ENCODE measurements around the gene CHD9NB.
"Not testable (repeated sequence)": the region's sequence is repeated elsewhere in the genome, so short reads cannot be mapped to it uniquely, and the experiment has no call there.

CHD9NB gene

DNA sequence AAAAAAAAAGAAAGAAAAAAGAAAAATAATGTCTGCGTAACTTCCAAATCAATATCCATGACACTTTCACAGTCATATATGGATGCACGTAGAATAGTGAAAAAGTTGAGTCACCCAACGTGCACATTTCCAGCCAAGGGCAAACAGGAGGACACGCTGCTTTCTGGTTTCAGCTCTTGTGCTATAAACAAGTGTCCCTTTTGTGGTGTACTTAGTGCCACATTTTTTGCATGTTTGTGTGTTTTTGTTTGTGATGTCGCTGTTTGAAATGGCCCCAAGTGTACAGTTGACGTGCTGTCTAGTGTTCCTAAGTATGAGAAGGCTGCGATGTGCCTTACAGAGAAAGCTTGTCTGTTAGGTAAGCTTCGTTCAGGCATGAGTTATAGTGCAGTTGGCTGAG lies 5.0 kb upstream of the CHD9NB start:
- H3K36me3 Mint-ChIP-seq (ENCODE audit: low read depth) = peaks cover 24% of the 10 kb centered on the region

GRCh38 chr16:53056392-53056881 lies 3.7 kb upstream of the CHD9NB start:
- H3K4me3 Mint-ChIP-seq = no peak overlapping the region
- H3K36me3 Mint-ChIP-seq (ENCODE audit: low read depth) = peaks cover 24% of the 10 kb centered on the region
- H3K27me3 Mint-ChIP-seq = no peaks in the 10 kb centered on the region
- peaks cover 59% of the 10 kb centered on the region for H3K4me1 Mint-ChIP-seq (ENCODE audit: low read depth)
- H3K27ac Mint-ChIP-seq = peak overlapping the region; percentile 92
- intact Hi-C loops (cut with micrococcal nuclease) = no loop called here
- H3K9me3 Mint-ChIP-seq = no peaks in the 10 kb centered on the region

More for the DNA sequence above, 5.0 kb upstream of the CHD9NB start:
- intact Hi-C loops (cut with micrococcal nuclease) = no loop called here
- H3K4me3 Mint-ChIP-seq = no peak overlapping the region
- no peaks in the 10 kb centered on the region for H3K9me3 Mint-ChIP-seq
- peaks cover 66% of the 10 kb centered on the region for H3K4me1 Mint-ChIP-seq (ENCODE audit: low read depth)
- no peak overlapping the region for H3K27ac Mint-ChIP-seq
- H3K27me3 Mint-ChIP-seq = no peaks in the 10 kb centered on the region

GRCh38 chr16:53055541-53056391 lies 3.1 kb upstream of the CHD9NB start:
- Mint-ChIP-seq H3K4me3 (peak overlapping the region; percentile 95), H3K36me3 (ENCODE audit: low read depth) (peaks cover 24% of the 10 kb centered on the region), H3K9me3 (no peaks in the 10 kb centered on the region), H3K27me3 (no peaks in the 10 kb centered on the region), H3K4me1 (ENCODE audit: low read depth) (peaks cover 52% of the 10 kb centered on the region), H3K27ac (peak overlapping the region; percentile 92)
- intact Hi-C loops (cut with micrococcal nuclease) = loop anchor here (1.0 to 2.0 kb wide), 3 partner anchors 35 to 151 kb away; no protein-coding TSS in a partner anchor

GRCh38 chr16:53054670-53055485 lies 2.2 kb upstream of the CHD9NB start, which contains the start of gene CHD9:
Gene CHD9 (plus strand): TSS chr16:53054991. CDS start chr16:53156090, 101,099 bp downstream.
- H3K9me3 Mint-ChIP-seq = no peaks in the 10 kb centered on the region
- H3K4me1 Mint-ChIP-seq (ENCODE audit: low read depth) = peaks cover 52% of the 10 kb centered on the region
- H3K4me3 Mint-ChIP-seq = peak within 1 kb of the TSS; percentile 95

GRCh38 chr16:53053967-53054669 lies 1.4 kb upstream of the CHD9NB start:
- Mint-ChIP-seq H3K9me3 (no peaks in the 10 kb centered on the region), H3K4me3 (peak overlapping the region; percentile 95), H3K27ac (peak overlapping the region; percentile 92), H3K36me3 (ENCODE audit: low read depth) (peaks cover 22% of the 10 kb centered on the region), H3K27me3 (no peaks in the 10 kb centered on the region), H3K4me1 (ENCODE audit: low read depth) (peaks cover 48% of the 10 kb centered on the region)
- intact Hi-C loops (cut with micrococcal nuclease) = loop anchor here (1.0 to 2.0 kb wide), 3 partner anchors 37 to 153 kb away; no protein-coding TSS in a partner anchor

More at GRCh38 chr16:53054670-53055485, 2.2 kb upstream of the CHD9NB start, which contains the start of gene CHD9:
- Mint-ChIP-seq H3K36me3 (ENCODE audit: low read depth) (peaks cover 24% of the 10 kb centered on the region), H3K27me3 (no peaks in the 10 kb centered on the region), H3K27ac (peak within 1 kb of the TSS; percentile 92)
- intact Hi-C loops (cut with micrococcal nuclease) = loop anchor here (1.0 to 2.0 kb wide), 4 partner anchors 36 to 152 kb away; no protein-coding TSS in a partner anchor

- H3K9me3 Mint-ChIP-seq; H3K4me3 Mint-ChIP-seq; H3K27me3 Mint-ChIP-seq; intact Hi-C loops (cut with micrococcal nuclease); H3K27ac Mint-ChIP-seq: not testable (repeated sequence)
- H3K36me3 Mint-ChIP-seq (ENCODE audit: low read depth) = peaks cover 10% of the 10 kb centered on the region
- H3K4me1 Mint-ChIP-seq (ENCODE audit: low read depth) = peaks cover 37% of the 10 kb centered on the region
Observed at GRCh38 chr16:53051255-53051654, 1.4 kb downstream of the CHD9NB start.

DNA sequence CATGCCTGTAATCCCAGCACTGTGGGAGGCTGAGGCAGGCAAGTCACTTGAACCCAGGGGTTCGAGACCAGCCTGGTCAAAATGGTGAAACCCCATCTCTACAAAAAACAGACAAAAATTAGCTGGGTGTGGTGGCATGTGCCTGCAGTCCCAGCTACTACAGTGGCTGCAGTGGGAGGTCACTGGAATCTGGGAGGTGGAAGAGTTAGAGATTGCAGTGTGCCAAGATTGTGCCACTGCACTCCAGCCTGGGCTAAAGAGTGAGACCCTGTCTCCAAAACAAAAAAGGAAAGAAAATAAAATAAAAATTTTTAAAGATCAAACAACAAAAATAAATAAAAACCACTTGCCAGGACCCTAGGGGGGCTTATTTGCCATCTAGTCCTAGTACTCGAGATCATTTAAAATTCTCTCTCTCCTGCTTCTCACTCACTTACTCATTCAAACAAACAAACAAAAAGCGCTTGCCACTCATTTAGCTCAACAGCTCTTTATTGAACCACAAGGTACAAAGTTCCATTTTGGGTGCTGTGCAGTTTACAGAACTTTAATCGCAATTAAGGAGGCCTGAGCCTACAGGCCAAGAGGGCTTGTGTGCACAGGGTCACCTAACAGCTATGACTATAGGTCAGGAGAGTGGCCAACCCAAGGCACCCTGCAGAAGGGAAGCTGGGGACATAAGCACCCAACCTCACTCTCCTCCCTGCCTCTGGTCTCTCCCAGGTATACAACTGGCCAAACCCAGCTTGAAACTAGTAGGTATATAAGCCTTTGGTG lies 4.4 kb downstream of the CHD9NB start:
- Mint-ChIP-seq H3K9me3 (no peaks in the 10 kb centered on the region), H3K27me3 (peaks cover 7% of the 10 kb centered on the region), H3K4me1 (ENCODE audit: low read depth) (peaks cover 30% of the 10 kb centered on the region), H3K4me3 (no peak overlapping the region), H3K36me3 (ENCODE audit: low read depth) (no peaks in the 10 kb centered on the region), H3K27ac (peak overlapping the region; percentile 62)
- intact Hi-C loops (cut with micrococcal nuclease) = no loop called here

DNA sequence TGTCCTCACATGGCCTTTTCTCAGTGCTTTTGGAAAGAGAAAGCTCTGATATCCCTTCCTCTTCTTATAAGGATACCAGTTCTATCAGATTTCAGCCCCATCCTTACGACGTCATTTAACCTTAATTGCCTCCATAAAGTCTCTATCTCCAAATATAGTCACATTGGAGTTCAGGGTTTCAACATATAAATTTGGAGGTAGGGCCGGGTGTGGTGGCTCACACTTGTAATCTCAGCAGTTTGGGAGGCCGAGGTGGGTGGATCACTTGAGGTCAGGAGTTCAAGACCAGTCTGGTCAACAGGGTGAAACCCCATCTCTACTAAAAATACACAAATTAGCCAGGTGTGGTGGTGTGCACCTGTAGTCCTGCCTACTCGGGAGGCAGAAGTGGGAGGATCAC lies 5.2 kb downstream of the CHD9NB start:
- Mint-ChIP-seq H3K4me1 (ENCODE audit: low read depth) (peaks cover 30% of the 10 kb centered on the region), H3K27ac (peak overlapping the region; percentile 62)
- H3K36me3 Mint-ChIP-seq (ENCODE audit: low read depth); H3K27me3 Mint-ChIP-seq; H3K4me3 Mint-ChIP-seq; H3K9me3 Mint-ChIP-seq; intact Hi-C loops (cut with micrococcal nuclease): not testable (repeated sequence)

- Mint-ChIP-seq H3K27ac (peak overlapping the region; percentile 91), H3K4me3 (no peak overlapping the region), H3K27me3 (peaks cover 7% of the 10 kb centered on the region), H3K4me1 (ENCODE audit: low read depth) (peaks cover 46% of the 10 kb centered on the region), H3K9me3 (peaks cover 5% of the 10 kb centered on the region), H3K36me3 (ENCODE audit: low read depth) (no peaks in the 10 kb centered on the region)
- intact Hi-C loops (cut with micrococcal nuclease) = no loop called here
Observed at GRCh38 chr16:53045341-53046220, 7.1 kb downstream of the CHD9NB start.

- Mint-ChIP-seq H3K4me1 (ENCODE audit: low read depth) (peaks cover 50% of the 10 kb centered on the region), H3K27me3 (peaks cover 7% of the 10 kb centered on the region), H3K27ac (peak overlapping the region; percentile 91), H3K4me3 (no peak overlapping the region), H3K36me3 (ENCODE audit: low read depth) (no peaks in the 10 kb centered on the region), H3K9me3 (peaks cover 9% of the 10 kb centered on the region)
- intact Hi-C loops (cut with micrococcal nuclease) = no loop called here
Observed at GRCh38 chr16:53043986-53044601, 8.6 kb downstream of the CHD9NB start.

GRCh38 chr16:53043428-53043831 lies 9.3 kb downstream of the CHD9NB start:
- no peaks in the 10 kb centered on the region for H3K36me3 Mint-ChIP-seq (ENCODE audit: low read depth)
- H3K9me3 Mint-ChIP-seq = peaks cover 9% of the 10 kb centered on the region
- peak overlapping the region; percentile 91 for H3K27ac Mint-ChIP-seq
- H3K4me3 Mint-ChIP-seq = no peak overlapping the region
- intact Hi-C loops (cut with micrococcal nuclease) = no loop called here
- peaks cover 50% of the 10 kb centered on the region for H3K4me1 Mint-ChIP-seq (ENCODE audit: low read depth)
- peaks cover 7% of the 10 kb centered on the region for H3K27me3 Mint-ChIP-seq

- peaks cover 7% of the 10 kb centered on the region for H3K27me3 Mint-ChIP-seq
- no peaks in the 10 kb centered on the region for H3K36me3 Mint-ChIP-seq (ENCODE audit: low read depth)
- H3K4me3 Mint-ChIP-seq = peak overlapping the region; percentile 54
- intact Hi-C loops (cut with micrococcal nuclease) = no loop called here
- H3K27ac Mint-ChIP-seq = peak overlapping the region; percentile 91
- peaks cover 44% of the 10 kb centered on the region for H3K4me1 Mint-ChIP-seq (ENCODE audit: low read depth)
- H3K9me3 Mint-ChIP-seq = peaks cover 9% of the 10 kb centered on the region
Observed at GRCh38 chr16:53042235-53042701, 10.4 kb downstream of the CHD9NB start.
